ENCODE data around the gene SLC16A5.

Gene SLC16A5

GRCh38 chr17:75060434-75061054 is 27.2 kb upstream of the SLC16A5 start:
- no peak for ATAC-seq
- TF ChIP-seq ZFP3 (CRISPR knock-in tag; IDR thresholded peaks at IDR 0.05) (no peak), ZNF8 (CRISPR knock-in tag; IDR thresholded peaks at IDR 0.05) (no peak)

- ATAC-seq, result no peak
These were observed 26.7 kb upstream of the SLC16A5 start for GRCh38 chr17:75061055-75061438.

GRCh38 chr17:75061618-75062017 is 26.1 kb upstream of the SLC16A5 start:
- ATAC-seq, result no peak
- TF ChIP-seq RARB (CRISPR knock-in tag; IDR thresholded peaks at IDR 0.05) (no peak), ZNF70 (CRISPR knock-in tag; IDR thresholded peaks at IDR 0.05) (no peak), OSR1 (CRISPR knock-in tag; IDR thresholded peaks at IDR 0.05) (no peak), CSRNP3 (CRISPR knock-in tag; IDR thresholded peaks at IDR 0.05) (no peak), BACH2 (CRISPR knock-in tag; IDR thresholded peaks at IDR 0.05; ENCODE audit: borderline replicate concordance) (no peak), SNAI2 (CRISPR knock-in tag; IDR thresholded peaks at IDR 0.05) (no peak), ZFP30 (CRISPR knock-in tag; IDR thresholded peaks at IDR 0.05) (no peak), ZNF8 (CRISPR knock-in tag; IDR thresholded peaks at IDR 0.05) (no peak), CREB5 (CRISPR knock-in tag; IDR thresholded peaks at IDR 0.05; ENCODE audit: low read depth) (no peak), TSHZ2 (CRISPR knock-in tag; IDR thresholded peaks at IDR 0.05) (no peak), TOX (CRISPR knock-in tag; IDR thresholded peaks at IDR 0.05; ENCODE audit: borderline replicate concordance) (no peak), ZFP3 (CRISPR knock-in tag; IDR thresholded peaks at IDR 0.05) (no peak), GLIS3 (CRISPR knock-in tag; IDR thresholded peaks at IDR 0.05) (no peak), TCF4 (CRISPR knock-in tag; IDR thresholded peaks at IDR 0.05; ENCODE audit: borderline replicate concordance) (no peak), ZC3H10 (CRISPR knock-in tag; IDR thresholded peaks at IDR 0.05) (no peak), ISL1 (CRISPR knock-in tag; IDR thresholded peaks at IDR 0.05) (no peak), PPARA (CRISPR knock-in tag; IDR thresholded peaks at IDR 0.05; ENCODE audit: borderline replicate concordance) (no peak), CSDC2 (CRISPR knock-in tag; IDR thresholded peaks at IDR 0.05) (no peak), PATZ1 (CRISPR knock-in tag; IDR thresholded peaks at IDR 0.05; ENCODE audit: borderline replicate concordance) (no peak)

More at GRCh38 chr17:75061055-75061438, 26.7 kb upstream of the SLC16A5 start:
- no peak for TF ChIP-seq TSHZ2 (CRISPR knock-in tag; IDR thresholded peaks at IDR 0.05)
- TF ChIP-seq TOX (CRISPR knock-in tag; IDR thresholded peaks at IDR 0.05; ENCODE audit: borderline replicate concordance), result no peak
- TF ChIP-seq CSRNP3 (CRISPR knock-in tag; IDR thresholded peaks at IDR 0.05), result no peak
- no peak for TF ChIP-seq BACH2 (CRISPR knock-in tag; IDR thresholded peaks at IDR 0.05; ENCODE audit: borderline replicate concordance)

Measured in SK-N-SH treated with all-trans-retinoic acid at 6 μM for 48 hours (cell line).